Activated B cell treated with CpG ODN at 0.5 μM for 24 hours (primary cell): ENCODE data around the gene NRCAM. TPM values are rescaled to one million over a fixed set of nuclear protein-coding genes. Genes with fewer than 3 reads are reported as not detected.

ENCODE experiments used
- ATAC-seq: fragments of 200-7000 bp; cut with Tn5 transposase; one replicate; pipeline ENCODE4 v1.10.0; 2021; ENCODE audit warnings: low read depth, mild to moderate bottlenecking, moderate library complexity
- CTCF ChIA-PET: fragments of 350-600 bp; sonication (Branson Sonifier 250); formaldehyde crosslinking; loops from one replicate; lab custom pipeline; 2021; ENCODE audit warnings: antibody characterized with exemption; lab: Charles Lee
- POLR2A ChIA-PET: fragments of 350-600 bp; sonication (Branson Sonifier 250); formaldehyde crosslinking; loops from one replicate; lab custom pipeline; 2021; ENCODE audit warnings: antibody characterized with exemption; lab: Charles Lee
- DNase-seq: peaks from one replicate; pipeline ENCODE4 v3.0.0; 2022
- H3K27ac Mint-ChIP-seq: one replicate; pipeline ENCODE4 v1.8.0; 2020; ENCODE audit warnings: mixed read lengths
- H3K27me3 Mint-ChIP-seq: one replicate; pipeline ENCODE4 v1.8.0; 2021; ENCODE audit warnings: mixed read lengths
- H3K36me3 Mint-ChIP-seq: one replicate; pipeline ENCODE4 v1.8.0; 2021; ENCODE audit warnings: low read depth, mixed read lengths
- H3K4me1 Mint-ChIP-seq: one replicate; pipeline ENCODE4 v1.8.0; 2021; ENCODE audit warnings: mixed read lengths
- H3K4me3 Mint-ChIP-seq: one replicate; pipeline ENCODE4 v1.8.0; 2020; ENCODE audit warnings: mild to moderate bottlenecking, mixed read lengths
- H3K9me3 Mint-ChIP-seq: one replicate; pipeline ENCODE4 v1.8.0; 2020; ENCODE audit warnings: mixed read lengths
- CTCF ChIP-seq: fragments of 200-600 bp; IDR thresholded peaks from one replicate; pipeline ENCODE4 v1.8.0; 2022; ENCODE audit warnings: antibody characterized with exemption, mild to moderate bottlenecking
- intact Hi-C: fragments of 100-400 bp; cut with micrococcal nuclease; formaldehyde crosslinking; loops from one replicate; pipeline ENCODE4 v1.15.1; 2024
- total RNA-seq: library from RNA; stranded (reverse); gene quantifications from 2 replicates; pipeline ENCODE4 v1.2.3, GENCODE V29; 2022

NRCAM gene
- total RNA-seq, 1 donor from 2014 or later = 2.2 TPM

- intact Hi-C loops = no loop called here
- ATAC-seq = no peak
- H3K27ac Mint-ChIP-seq = no peak overlapping the region
- CTCF ChIA-PET = no interaction called here
- H3K4me1 Mint-ChIP-seq = peaks cover 5% of the 10 kb centered on the region
- H3K4me3 Mint-ChIP-seq = no peak overlapping the region
- TF ChIP-seq CTCF = no peak
- POLR2A ChIA-PET = no interaction called here
- DNase-seq = no peak
- no peaks in the 10 kb centered on the region for H3K27me3 Mint-ChIP-seq
- H3K36me3 Mint-ChIP-seq = no peaks in the 10 kb centered on the region
- H3K9me3 Mint-ChIP-seq = no peaks in the 10 kb centered on the region
Measured at GRCh38 chr7:108321359-108321758, 134.9 kb downstream of the NRCAM start.

DNA sequence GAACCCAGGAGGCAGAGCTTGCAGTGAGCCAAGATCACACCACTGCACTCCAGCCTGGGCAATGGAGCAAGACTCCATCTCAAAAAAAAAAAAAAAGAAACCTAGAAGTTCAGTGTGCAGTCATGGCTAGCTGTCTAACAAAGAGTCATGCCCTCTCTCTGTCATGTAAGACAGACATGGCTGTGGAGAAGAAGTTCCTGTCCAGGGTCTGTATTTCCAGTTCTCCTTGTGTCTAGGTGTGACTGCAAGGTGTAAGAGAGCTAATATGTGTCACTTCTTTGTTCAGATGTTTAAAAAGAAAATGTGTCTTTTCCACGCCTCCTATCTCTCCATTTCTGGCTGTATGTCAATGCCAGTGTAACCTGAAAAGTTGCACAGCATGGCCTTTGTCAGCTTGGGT, 139.5 kb downstream of the NRCAM start:
- POLR2A ChIA-PET = interaction anchor here (0.6 to 0.7 kb wide), 2 partner anchors 15 to 572 kb away, joined by 5 to 6 read pairs; no protein-coding TSS in a partner anchor
- H3K36me3 Mint-ChIP-seq = no peaks in the 10 kb centered on the region
- no peak for DNase-seq
- no peak for TF ChIP-seq CTCF
- peaks cover 4% of the 10 kb centered on the region for H3K4me1 Mint-ChIP-seq
- CTCF ChIA-PET = no interaction called here
- ATAC-seq = no peak
- H3K27me3 Mint-ChIP-seq = no peaks in the 10 kb centered on the region
- intact Hi-C loops = no loop called here
- no peaks in the 10 kb centered on the region for H3K9me3 Mint-ChIP-seq
- no peak overlapping the region for H3K27ac Mint-ChIP-seq
- H3K4me3 Mint-ChIP-seq = no peak overlapping the region

- ATAC-seq = no peak
- H3K4me1 Mint-ChIP-seq = peaks cover 21% of the 10 kb centered on the region
- no peaks in the 10 kb centered on the region for H3K27me3 Mint-ChIP-seq
- no peak overlapping the region for H3K27ac Mint-ChIP-seq
- ChIA-PET CTCF (no interaction called here), POLR2A (no interaction called here)
- H3K9me3 Mint-ChIP-seq = no peaks in the 10 kb centered on the region
- no peak for DNase-seq
- no peak overlapping the region for H3K4me3 Mint-ChIP-seq
- intact Hi-C loops = no loop called here
- TF ChIP-seq CTCF = no peak
- H3K36me3 Mint-ChIP-seq = no peaks in the 10 kb centered on the region
Measured at GRCh38 chr7:108314551-108314950, 141.7 kb downstream of the NRCAM start.

GRCh38 chr7:108314049-108314448, 142.2 kb downstream of the NRCAM start:
- no peak for DNase-seq
- no peak overlapping the region for H3K4me3 Mint-ChIP-seq
- ATAC-seq = no peak
- ChIA-PET CTCF (no interaction called here), POLR2A (no interaction called here)
- H3K27ac Mint-ChIP-seq = no peak overlapping the region
- no peaks in the 10 kb centered on the region for H3K36me3 Mint-ChIP-seq
- H3K4me1 Mint-ChIP-seq = peaks cover 22% of the 10 kb centered on the region
- intact Hi-C loops = no loop called here
- TF ChIP-seq CTCF = no peak
- H3K9me3 Mint-ChIP-seq = no peaks in the 10 kb centered on the region
- no peaks in the 10 kb centered on the region for H3K27me3 Mint-ChIP-seq

DNA sequence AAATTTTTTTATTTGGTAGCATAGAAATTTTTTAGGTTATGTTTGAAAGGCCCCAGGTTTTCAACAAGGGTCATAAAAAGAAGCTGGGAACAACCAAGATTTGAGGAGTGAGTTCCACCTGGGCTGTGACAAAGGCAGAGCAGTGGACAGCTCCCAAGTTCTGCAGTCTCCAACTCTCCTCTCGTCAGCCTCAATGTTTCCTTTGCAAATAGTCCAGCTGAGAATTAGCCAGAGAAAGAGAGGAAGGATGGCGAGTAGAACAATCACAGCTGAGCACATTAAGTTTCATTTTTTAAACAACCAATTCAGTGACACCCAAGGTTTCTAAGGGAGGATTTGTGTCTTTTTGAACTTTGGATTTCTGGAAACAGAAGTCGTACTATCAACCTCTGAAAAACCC, 143.2 kb downstream of the NRCAM start:
- H3K4me1 Mint-ChIP-seq = peaks cover 28% of the 10 kb centered on the region
- no peak for TF ChIP-seq CTCF
- ChIA-PET CTCF (no interaction called here), POLR2A (no interaction called here)
- DNase-seq = no peak
- no peak overlapping the region for H3K4me3 Mint-ChIP-seq
- intact Hi-C loops = no loop called here
- no peaks in the 10 kb centered on the region for H3K27me3 Mint-ChIP-seq
- no peak for ATAC-seq
- H3K9me3 Mint-ChIP-seq = no peaks in the 10 kb centered on the region
- H3K27ac Mint-ChIP-seq = no peak overlapping the region
- no peaks in the 10 kb centered on the region for H3K36me3 Mint-ChIP-seq
